Activated CD4-positive, alpha-beta T cell treated with anti-CD3 and anti-CD28 coated beads for 4 hours (primary cell): ENCODE measurements around the gene CAPN10.

Experiments used
- DNase-seq, 2 donors: peaks; one replicate each; pipeline ENCODE4 v3.0.0-alpha.2; 2020

Gene CAPN10

DNA sequence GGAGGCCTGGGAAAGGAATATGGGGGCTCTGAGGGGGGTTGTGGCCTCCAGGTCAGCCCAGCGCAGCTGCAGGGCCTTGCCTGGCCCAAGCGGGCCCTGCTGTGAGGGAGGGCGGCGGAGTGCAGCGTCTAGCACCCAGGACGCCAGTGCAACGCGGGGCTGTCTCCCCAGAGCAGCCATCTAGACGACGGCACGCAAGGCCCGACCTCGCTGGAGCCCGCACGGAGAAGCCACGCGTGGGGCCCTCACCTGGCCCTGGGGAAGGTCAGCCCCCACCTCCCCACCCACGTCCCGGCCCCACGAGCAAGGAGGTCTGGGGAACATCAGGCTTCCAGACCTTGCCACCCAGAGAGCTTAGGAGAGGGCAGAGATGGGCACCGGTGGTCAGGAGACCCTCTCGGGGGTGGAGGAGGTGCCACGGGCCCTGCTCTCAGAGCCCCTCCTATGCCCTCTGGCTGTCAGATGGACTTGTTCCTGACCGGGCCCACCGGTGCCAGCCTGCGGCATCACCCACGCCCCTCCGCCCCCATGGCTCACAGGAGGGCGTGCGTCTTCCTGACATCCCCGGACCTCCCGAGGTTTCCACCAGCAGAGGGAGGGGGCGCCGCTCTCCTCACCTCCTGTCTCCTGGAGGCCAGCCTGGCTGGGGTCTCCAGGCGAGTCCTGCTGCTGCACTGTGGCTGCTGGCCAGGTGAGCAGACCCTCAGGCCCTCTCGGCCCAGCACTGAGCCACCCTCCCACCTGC lies 55.7 kb downstream of the CAPN10 start:
- DNase-seq = no peak

- no peak for DNase-seq
These were observed 56.2 kb downstream of the CAPN10 start for GRCh38 chr2:240642806-240643092.

- DNase-seq = no peak
These were observed 56.7 kb downstream of the CAPN10 start for GRCh38 chr2:240643093-240643810.

DNA sequence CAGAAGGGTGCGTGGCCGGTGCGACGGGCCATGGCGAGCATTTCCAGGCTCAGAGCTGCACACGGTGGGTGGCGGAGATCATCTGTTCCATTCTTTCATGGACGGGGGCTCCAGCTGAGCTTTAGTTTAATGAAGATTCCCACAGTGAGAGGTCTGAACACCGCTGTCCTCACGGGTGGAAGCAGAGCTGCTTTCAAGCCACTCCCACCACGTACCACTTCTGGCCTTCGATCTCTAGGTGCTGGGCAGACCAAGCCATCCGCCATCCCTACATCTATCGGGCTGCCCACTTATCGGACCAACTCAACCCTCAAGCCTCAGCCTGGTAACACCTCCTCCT lies 57.2 kb downstream of the CAPN10 start:
- DNase-seq = no peak

DNA sequence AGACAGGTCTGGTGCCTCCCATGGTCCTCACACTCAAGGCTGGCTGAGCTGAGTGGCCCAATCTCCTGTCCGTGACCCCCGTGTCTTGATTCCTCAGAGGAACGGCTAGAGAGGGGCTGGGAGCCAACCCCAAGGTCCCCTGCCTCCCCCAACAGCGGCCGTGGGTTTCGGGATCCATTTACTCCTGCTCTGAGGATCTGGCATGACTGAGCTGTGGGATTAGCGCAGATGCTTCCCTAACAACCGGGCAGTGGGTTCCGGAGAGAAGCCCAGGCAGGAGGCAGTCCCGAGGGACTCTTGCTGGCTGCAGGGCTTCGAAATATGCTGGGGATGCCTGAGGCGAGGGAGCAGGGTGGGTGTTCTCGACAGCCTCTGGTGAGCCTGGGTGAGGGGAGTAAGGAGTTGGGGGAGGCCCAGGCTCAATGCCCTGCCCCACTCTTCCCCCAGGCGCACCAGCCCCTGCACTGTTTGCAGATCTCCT lies 57.7 kb downstream of the CAPN10 start:
- DNase-seq = no peak

DNA sequence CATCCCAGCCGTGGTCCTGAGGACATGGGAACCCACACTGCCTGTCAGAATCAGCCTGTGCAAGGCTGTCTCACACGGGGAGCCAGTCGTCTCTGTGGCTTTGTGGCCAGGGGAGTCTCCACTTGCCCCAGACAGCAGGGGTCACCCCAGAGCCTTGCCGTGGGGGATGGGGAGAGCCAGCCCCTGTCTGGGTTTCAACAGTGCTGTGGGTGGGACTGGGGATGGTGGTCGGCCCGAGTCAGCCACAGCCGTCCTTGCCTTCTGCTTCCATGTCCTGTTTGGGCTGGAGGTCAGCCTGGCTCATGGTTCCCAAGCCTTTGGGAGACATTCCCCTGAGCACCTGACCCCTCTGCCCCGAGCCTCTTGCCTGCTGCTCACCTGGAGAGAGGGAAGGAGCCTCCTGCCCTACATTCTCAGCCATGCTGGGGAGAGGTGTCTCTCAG lies 58.3 kb downstream of the CAPN10 start:
- no peak for DNase-seq

DNA sequence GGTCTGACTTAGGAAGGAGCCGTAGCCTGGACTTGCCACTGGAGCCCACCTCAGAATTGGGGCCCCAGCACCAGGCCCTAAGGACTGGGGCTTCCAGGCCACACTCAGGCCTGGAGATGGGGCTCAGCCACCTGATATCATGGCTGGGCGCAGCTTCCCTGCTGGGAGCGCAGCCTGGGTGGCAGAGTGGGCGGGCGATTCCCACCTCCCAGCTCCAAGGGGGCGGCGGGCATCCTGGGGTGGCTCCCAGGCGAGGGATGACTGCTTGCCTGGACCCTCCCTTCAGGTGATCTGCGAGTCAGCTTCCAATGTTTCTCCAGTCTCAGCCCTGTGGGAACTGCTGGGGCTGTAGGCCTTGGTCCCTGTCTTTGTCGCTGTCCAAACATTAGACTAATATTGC lies 58.8 kb downstream of the CAPN10 start:
- no peak for DNase-seq

GRCh38 chr2:240645801-240646175 lies 59.3 kb downstream of the CAPN10 start:
- no peak for DNase-seq

DNA sequence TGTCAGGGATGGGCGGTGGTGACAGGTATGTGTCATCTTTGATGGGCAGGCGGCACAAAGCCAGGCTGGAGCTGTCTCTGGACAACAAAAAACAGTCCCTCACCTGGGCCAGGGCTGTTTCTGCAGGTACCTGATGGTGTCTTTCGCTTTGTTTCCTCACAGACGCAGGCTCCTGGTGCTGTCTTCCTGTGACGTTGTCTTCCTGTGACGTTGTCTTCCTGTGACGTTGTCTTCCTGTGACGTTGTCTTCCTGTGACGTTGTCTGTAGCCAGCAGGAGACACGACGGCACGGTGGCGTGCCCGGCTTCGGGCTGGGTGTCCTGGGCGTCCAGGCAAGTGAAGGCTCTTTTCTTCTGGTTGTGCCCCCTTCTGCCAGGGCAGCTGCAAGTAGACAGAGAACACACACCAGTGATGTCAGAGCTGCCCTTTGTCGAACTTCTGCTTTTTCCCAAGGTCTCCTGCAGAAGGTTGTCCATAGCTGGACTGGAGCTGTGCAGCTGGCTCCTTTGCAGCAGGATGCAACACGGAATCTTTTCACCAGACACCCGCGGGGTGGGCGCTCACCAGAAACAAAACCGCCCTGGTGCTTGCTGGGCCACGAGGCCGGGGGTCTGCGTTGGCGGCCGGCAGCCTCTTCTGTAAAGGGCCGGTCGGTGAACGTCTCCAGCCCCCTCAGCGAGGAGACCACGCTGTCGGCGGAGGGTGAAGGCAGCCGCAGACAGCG lies 59.8 kb downstream of the CAPN10 start:
- DNase-seq = no peak

DNA sequence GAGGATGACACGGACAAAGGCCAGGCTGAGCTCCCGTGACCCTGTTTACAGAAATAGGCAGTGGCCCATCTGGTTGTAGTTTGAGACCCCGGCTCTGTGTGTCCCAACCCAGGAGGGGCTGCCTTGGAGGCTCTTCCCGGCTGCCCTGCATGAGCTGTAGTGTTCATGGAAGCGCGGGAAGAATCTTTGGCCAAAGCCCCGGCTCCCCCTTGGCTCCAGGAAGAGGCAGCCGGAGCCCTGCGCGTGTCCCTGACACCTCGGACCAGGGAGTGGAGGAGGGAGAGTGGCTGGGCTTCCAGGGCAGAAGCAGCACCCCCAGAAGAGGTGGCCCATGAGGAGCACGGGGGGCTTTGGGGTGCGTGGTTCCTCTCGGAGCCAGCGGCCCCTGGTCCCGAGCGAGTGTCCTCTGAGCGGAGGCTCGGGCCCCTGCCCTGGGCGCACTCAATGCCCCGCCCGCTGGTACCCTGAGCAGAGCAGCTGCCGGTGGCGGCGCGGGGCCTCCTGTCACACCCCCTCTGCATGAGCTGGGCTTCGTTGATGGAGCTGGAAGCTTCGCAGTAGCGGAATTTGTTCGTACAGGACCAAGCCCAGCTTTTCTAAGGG lies 60.5 kb downstream of the CAPN10 start:
- DNase-seq = no peak

DNA sequence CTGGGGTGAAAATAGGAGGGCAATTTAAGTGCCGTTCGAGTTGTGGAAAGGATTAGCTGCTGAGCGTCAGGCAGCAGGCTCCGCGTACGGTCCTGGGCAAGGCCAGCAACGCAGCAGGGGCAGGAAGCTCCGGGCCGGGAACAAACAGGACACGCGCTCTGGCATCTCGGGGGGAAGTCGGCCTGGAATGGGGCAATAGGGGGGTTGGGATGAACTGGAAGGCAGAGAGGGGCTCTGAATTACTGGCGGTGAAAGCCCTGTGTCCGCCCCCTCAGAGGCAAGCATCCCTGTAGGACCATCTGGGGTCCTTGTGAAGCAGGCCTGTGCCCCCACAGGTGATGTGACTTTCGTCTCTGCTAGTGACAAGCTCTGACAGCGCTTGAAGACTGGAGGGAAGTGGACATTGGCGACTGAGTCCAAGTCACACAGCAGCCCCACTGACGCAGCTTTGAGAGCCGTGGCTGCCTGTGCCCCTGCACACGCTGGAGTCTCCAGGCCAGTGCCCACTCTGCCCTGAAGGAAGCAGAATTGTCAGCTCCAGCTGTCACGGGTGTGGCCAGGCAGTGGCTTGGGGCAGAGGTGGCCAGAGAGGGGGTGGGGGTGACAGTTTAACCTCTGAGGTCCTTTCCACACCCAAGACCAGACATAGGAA lies 61.1 kb downstream of the CAPN10 start:
- no peak for DNase-seq

GRCh38 chr2:240648155-240648649 lies 61.7 kb downstream of the CAPN10 start:
- no peak for DNase-seq
